ENCODE measurements around the gene XRCC4. TPM values are rescaled to one million over a fixed set of nuclear protein-coding genes. Genes with fewer than 3 reads are reported as not detected.

XRCC4 gene
- 1 to 10 TPM; 2.7 to 5.1 TPM for polyA plus RNA-seq

DNA sequence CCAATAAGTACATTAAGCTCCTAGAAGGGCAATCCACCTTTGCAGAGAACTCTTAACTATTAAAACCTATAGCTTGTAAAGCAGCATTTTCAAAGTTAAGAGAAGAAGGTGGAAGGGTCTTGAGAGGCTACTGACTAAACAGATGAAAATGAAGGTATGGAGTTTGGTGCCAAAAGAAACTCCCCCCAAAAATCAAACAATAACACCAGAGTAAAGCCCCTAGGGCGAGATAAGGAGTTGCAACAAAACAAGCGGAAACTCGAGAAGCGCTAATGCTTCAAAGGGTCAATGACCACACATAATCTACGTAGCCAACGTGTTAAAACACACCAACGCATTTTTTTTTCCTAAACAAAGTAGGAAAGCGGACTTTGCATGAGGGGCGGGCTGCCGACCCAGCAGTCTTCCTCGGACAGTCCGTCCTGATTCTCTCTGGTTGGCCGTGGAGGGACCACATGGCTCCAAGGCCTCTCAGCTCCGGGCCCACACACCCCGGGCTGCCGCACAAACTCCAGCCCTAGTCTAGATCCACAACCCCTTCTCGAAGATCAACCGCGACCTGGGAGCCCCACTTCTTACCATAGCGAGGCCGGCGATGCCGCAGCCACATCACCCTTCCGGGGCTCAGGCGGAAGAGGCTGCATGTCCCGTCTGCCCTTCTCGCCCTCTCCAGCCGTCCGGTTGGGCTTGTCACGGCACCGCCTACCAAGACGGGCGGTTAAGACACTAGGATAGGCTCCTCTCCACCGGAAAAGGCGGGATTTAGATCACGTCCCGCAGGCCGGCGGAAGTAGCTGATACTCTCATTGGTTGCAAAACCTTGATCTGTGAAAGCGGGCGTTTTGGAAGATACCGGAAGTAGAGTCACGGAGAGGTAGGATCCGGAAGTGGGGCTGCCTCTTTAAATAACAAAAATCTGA lies at the start of gene XRCC4, which contains the start of gene TMEM167A:
Gene XRCC4 (plus strand): TSS at position 806 of the 920 bp plus-strand sequence. CDS start 27,373 bp downstream, outside the sequence.
Gene TMEM167A (minus strand): TSS at position 653 of the 920 bp plus-strand sequence. CDS start 71 bp downstream, at position 582.
- peak within 1 kb of the TSS; percentile 76 to 91 for H3K27ac ChIP-seq (ENCODE audit: low read depth in 2 of 2, low read length in 1 of 2)
- no peaks in the 10 kb centered on the region for H3K27me3 ChIP-seq (ENCODE audit: control insufficient read depth in 1 of 2, insufficient read depth in 2 of 2, low read length in 2 of 2)
- 0% methylated on average over 44 of the region's 44 CpGs for WGBS, 2 donors
- no peaks in the 10 kb centered on the region for H3K4me1 ChIP-seq (ENCODE audit: control insufficient read depth in 2 of 2, insufficient read depth in 2 of 2, low read length in 1 of 2)
- H3K4me3 ChIP-seq (ENCODE audit: low read depth in 1 of 2, low read length in 2 of 2), result peak within 1 kb of the TSS; percentile 70 to 88
- H3K9me3 ChIP-seq (ENCODE audit: control insufficient read depth in 2 of 2, insufficient read depth in 1 of 2, low read depth in 1 of 2, low read length in 1 of 2), result no peaks in the 10 kb centered on the region
- H3K36me3 ChIP-seq (ENCODE audit: control insufficient read depth in 2 of 2, insufficient read depth in 2 of 2, low read length in 1 of 2), result no peaks in the 10 kb centered on the region

GRCh38 chr5:83029912-83030311 lies 47.4 kb upstream of the XRCC4 start:
- Histone ChIP-seq H3K36me3 (ENCODE audit: control insufficient read depth in 2 of 2, insufficient read depth in 2 of 2, low read length in 1 of 2) (no peaks in the 10 kb centered on the region), H3K27ac (ENCODE audit: low read depth in 2 of 2, low read length in 1 of 2) (no peak overlapping the region)
- WGBS, 2 donors, result 85 to 89% methylated on average over 2 of the region's 2 CpGs

DNA sequence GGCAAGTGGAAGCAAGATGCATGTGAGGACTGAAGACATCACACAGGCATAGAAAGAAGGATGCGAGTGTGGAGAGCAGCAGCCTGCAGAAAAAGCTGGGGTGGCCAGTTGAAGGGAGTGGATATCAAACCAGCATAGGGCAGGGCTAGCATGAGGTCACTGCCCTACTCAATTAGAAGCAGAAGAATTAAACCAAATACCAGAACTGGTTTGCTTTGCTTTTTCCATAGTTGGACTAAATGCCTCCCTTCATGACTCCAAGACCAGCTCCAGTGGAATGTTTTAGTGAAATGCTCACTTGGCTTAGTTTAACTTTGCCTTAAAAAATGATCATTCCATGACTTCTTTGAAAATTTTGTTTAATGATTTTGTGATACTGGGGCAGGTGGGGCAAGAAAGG lies 46.0 kb upstream of the XRCC4 start:
- H3K36me3 ChIP-seq (ENCODE audit: control insufficient read depth in 2 of 2, insufficient read depth in 2 of 2, low read length in 1 of 2), result no peaks in the 10 kb centered on the region
- H3K4me3 ChIP-seq (ENCODE audit: low read depth in 1 of 2, low read length in 2 of 2), result no peak overlapping the region
- no peaks in the 10 kb centered on the region for H3K27me3 ChIP-seq (ENCODE audit: control insufficient read depth in 1 of 2, insufficient read depth in 2 of 2, low read length in 2 of 2)
- WGBS, 2 donors, result 83 to 90% methylated on average over 1 of the region's 1 CpG
- no peak overlapping the region for H3K27ac ChIP-seq (ENCODE audit: low read depth in 2 of 2, low read length in 1 of 2)
- no peaks in the 10 kb centered on the region for H3K4me1 ChIP-seq (ENCODE audit: control insufficient read depth in 2 of 2, insufficient read depth in 2 of 2, low read length in 1 of 2)
- H3K9me3 ChIP-seq (ENCODE audit: control insufficient read depth in 2 of 2, insufficient read depth in 1 of 2, low read depth in 1 of 2, low read length in 1 of 2), result no peaks in the 10 kb centered on the region

More at GRCh38 chr5:83029912-83030311, 47.4 kb upstream of the XRCC4 start:
- H3K4me1 ChIP-seq (ENCODE audit: control insufficient read depth in 2 of 2, insufficient read depth in 2 of 2, low read length in 1 of 2), result no peaks in the 10 kb centered on the region
- H3K9me3 ChIP-seq (ENCODE audit: control insufficient read depth in 2 of 2, insufficient read depth in 1 of 2, low read depth in 1 of 2, low read length in 1 of 2), result no peaks in the 10 kb centered on the region
- H3K4me3 ChIP-seq (ENCODE audit: low read depth in 1 of 2, low read length in 2 of 2), result no peak overlapping the region
- no peaks in the 10 kb centered on the region for H3K27me3 ChIP-seq (ENCODE audit: control insufficient read depth in 1 of 2, insufficient read depth in 2 of 2, low read length in 2 of 2)

DNA sequence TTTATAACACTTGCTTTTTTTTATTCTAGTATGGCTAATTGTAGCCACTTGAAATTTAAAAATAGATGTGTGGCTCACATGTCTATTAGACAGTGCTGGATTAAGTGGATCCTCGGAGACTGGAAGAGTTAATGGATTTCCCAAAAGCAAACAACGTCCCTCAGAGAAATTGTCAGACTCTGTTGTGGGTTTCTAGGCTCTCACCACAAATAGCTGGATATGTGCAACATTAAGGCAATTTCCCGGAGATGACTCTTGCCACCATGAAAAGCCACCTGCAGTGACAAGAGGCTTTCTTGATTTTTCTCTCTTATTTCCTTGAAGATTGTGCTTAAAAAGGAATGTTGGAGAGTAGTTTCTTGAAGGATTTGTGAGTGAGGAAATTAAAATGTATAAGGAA lies 43.3 kb upstream of the XRCC4 start:
- no peaks in the 10 kb centered on the region for H3K36me3 ChIP-seq (ENCODE audit: control insufficient read depth in 2 of 2, insufficient read depth in 2 of 2, low read length in 1 of 2)
- no peaks in the 10 kb centered on the region for H3K27me3 ChIP-seq (ENCODE audit: control insufficient read depth in 1 of 2, insufficient read depth in 2 of 2, low read length in 2 of 2)
- no peak overlapping the region for H3K4me3 ChIP-seq (ENCODE audit: low read depth in 1 of 2, low read length in 2 of 2)
- no peaks in the 10 kb centered on the region for H3K4me1 ChIP-seq (ENCODE audit: control insufficient read depth in 2 of 2, insufficient read depth in 2 of 2, low read length in 1 of 2)
- WGBS, 2 donors, result 69 to 70% methylated on average over 3 of the region's 3 CpGs
- H3K9me3 ChIP-seq (ENCODE audit: control insufficient read depth in 2 of 2, insufficient read depth in 1 of 2, low read depth in 1 of 2, low read length in 1 of 2), result no peaks in the 10 kb centered on the region
- H3K27ac ChIP-seq (ENCODE audit: low read depth in 2 of 2, low read length in 1 of 2), result no peak overlapping the region

- 88 to 92% methylated on average over 4 of the region's 4 CpGs for WGBS, 2 donors
- Histone ChIP-seq H3K4me1 (ENCODE audit: control insufficient read depth in 2 of 2, insufficient read depth in 2 of 2, low read length in 1 of 2) (no peaks in the 10 kb centered on the region), H3K27me3 (ENCODE audit: control insufficient read depth in 1 of 2, insufficient read depth in 2 of 2, low read length in 2 of 2) (no peaks in the 10 kb centered on the region), H3K27ac (ENCODE audit: low read depth in 2 of 2, low read length in 1 of 2) (no peak overlapping the region), H3K9me3 (ENCODE audit: control insufficient read depth in 2 of 2, insufficient read depth in 1 of 2, low read depth in 1 of 2, low read length in 1 of 2) (no peaks in the 10 kb centered on the region), H3K4me3 (ENCODE audit: low read depth in 1 of 2, low read length in 2 of 2) (no peak overlapping the region), H3K36me3 (ENCODE audit: control insufficient read depth in 2 of 2, insufficient read depth in 2 of 2, low read length in 1 of 2) (no peaks in the 10 kb centered on the region)
Observed at GRCh38 chr5:83034528-83035207, 42.7 kb upstream of the XRCC4 start.

DNA sequence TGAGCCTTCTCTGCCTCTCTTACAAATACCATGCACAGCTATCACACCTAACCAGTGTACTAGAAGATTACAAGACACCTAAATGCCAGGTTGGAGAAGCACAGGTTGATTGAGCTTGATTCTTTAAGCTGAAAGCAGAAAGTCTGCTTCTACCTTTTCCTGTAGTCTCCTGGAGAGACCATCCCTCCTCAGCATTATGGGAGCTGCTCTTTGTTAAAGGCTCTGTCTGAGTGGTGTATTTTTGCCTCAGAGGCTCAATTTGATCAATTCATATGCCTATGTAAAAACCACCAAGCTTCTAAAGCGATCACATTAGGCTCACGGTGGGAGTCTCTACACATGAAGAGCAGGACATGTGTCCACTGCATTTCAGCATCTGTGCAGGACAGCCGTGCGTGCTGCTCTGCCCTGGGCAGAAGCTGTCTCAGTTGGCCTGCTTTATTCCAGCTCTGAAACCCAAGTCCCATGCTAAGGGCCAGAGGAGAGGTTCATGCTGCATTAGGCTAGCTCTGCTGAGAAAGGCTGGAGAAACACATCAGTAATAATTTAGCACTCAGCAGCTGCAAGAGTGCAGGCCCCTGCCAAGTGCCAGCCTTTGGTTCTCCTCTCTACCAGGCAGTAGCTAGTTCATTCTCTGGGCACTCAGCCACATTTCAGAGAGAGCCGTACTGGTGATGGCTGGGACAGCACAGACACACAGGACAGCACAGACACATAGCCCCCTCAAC lies 41.8 kb upstream of the XRCC4 start:
- Histone ChIP-seq H3K4me3 (ENCODE audit: low read depth in 1 of 2, low read length in 2 of 2) (no peak overlapping the region), H3K36me3 (ENCODE audit: control insufficient read depth in 2 of 2, insufficient read depth in 2 of 2, low read length in 1 of 2) (no peaks in the 10 kb centered on the region), H3K4me1 (ENCODE audit: control insufficient read depth in 2 of 2, insufficient read depth in 2 of 2, low read length in 1 of 2) (no peaks in the 10 kb centered on the region), H3K27me3 (ENCODE audit: control insufficient read depth in 1 of 2, insufficient read depth in 2 of 2, low read length in 2 of 2) (no peaks in the 10 kb centered on the region), H3K9me3 (ENCODE audit: control insufficient read depth in 2 of 2, insufficient read depth in 1 of 2, low read depth in 1 of 2, low read length in 1 of 2) (no peaks in the 10 kb centered on the region), H3K27ac (ENCODE audit: low read depth in 2 of 2, low read length in 1 of 2) (no peak overlapping the region)
- 73% methylated on average over 5 of the region's 5 CpGs for WGBS, 2 donors

GRCh38 chr5:83036991-83037575 lies 40.3 kb upstream of the XRCC4 start:
- no peak overlapping the region for H3K27ac ChIP-seq (ENCODE audit: low read depth in 2 of 2, low read length in 1 of 2)
- no peaks in the 10 kb centered on the region for H3K36me3 ChIP-seq (ENCODE audit: control insufficient read depth in 2 of 2, insufficient read depth in 2 of 2, low read length in 1 of 2)
- WGBS, 2 donors, result 46 to 63% methylated on average over 4 of the region's 4 CpGs
- H3K4me1 ChIP-seq (ENCODE audit: control insufficient read depth in 2 of 2, insufficient read depth in 2 of 2, low read length in 1 of 2), result no peaks in the 10 kb centered on the region
- no peaks in the 10 kb centered on the region for H3K9me3 ChIP-seq (ENCODE audit: control insufficient read depth in 2 of 2, insufficient read depth in 1 of 2, low read depth in 1 of 2, low read length in 1 of 2)
- H3K4me3 ChIP-seq (ENCODE audit: low read depth in 1 of 2, low read length in 2 of 2), result no peak overlapping the region
- H3K27me3 ChIP-seq (ENCODE audit: control insufficient read depth in 1 of 2, insufficient read depth in 2 of 2, low read length in 2 of 2), result no peaks in the 10 kb centered on the region

- Histone ChIP-seq H3K36me3 (ENCODE audit: control insufficient read depth in 2 of 2, insufficient read depth in 2 of 2, low read length in 1 of 2) (no peaks in the 10 kb centered on the region), H3K4me1 (ENCODE audit: control insufficient read depth in 2 of 2, insufficient read depth in 2 of 2, low read length in 1 of 2) (no peaks in the 10 kb centered on the region), H3K9me3 (ENCODE audit: control insufficient read depth in 2 of 2, insufficient read depth in 1 of 2, low read depth in 1 of 2, low read length in 1 of 2) (no peaks in the 10 kb centered on the region), H3K27me3 (ENCODE audit: control insufficient read depth in 1 of 2, insufficient read depth in 2 of 2, low read length in 2 of 2) (no peaks in the 10 kb centered on the region), H3K27ac (ENCODE audit: low read depth in 2 of 2, low read length in 1 of 2) (no peak overlapping the region), H3K4me3 (ENCODE audit: low read depth in 1 of 2, low read length in 2 of 2) (no peak overlapping the region)
- WGBS, 2 donors, result 94 to 98% methylated on average over 3 of the region's 3 CpGs
Observed at GRCh38 chr5:83038924-83039323, 38.4 kb upstream of the XRCC4 start.

GRCh38 chr5:83042507-83042906 lies 34.8 kb upstream of the XRCC4 start:
- Histone ChIP-seq H3K36me3 (ENCODE audit: control insufficient read depth in 2 of 2, insufficient read depth in 2 of 2, low read length in 1 of 2) (no peaks in the 10 kb centered on the region), H3K27ac (ENCODE audit: low read depth in 2 of 2, low read length in 1 of 2) (no peak overlapping the region), H3K9me3 (ENCODE audit: control insufficient read depth in 2 of 2, insufficient read depth in 1 of 2, low read depth in 1 of 2, low read length in 1 of 2) (no peaks in the 10 kb centered on the region), H3K4me3 (ENCODE audit: low read depth in 1 of 2, low read length in 2 of 2) (no peak overlapping the region), H3K27me3 (ENCODE audit: control insufficient read depth in 1 of 2, insufficient read depth in 2 of 2, low read length in 2 of 2) (no peaks in the 10 kb centered on the region), H3K4me1 (ENCODE audit: control insufficient read depth in 2 of 2, insufficient read depth in 2 of 2, low read length in 1 of 2) (no peaks in the 10 kb centered on the region)
- 79 to 87% methylated on average over 3 of the region's 3 CpGs for WGBS, 2 donors
